Activated CD4-positive, alpha-beta T cell treated with anti-CD3 and anti-CD28 coated beads for 48 hours (primary cell): Measurements from ENCODE around the gene SLC7A4.

Source experiments
- DNase-seq: peaks from one replicate; pipeline ENCODE4 v3.0.0-alpha.2; 2020

Gene SLC7A4

GRCh38 chr22:20983081-20983771, 49.1 kb downstream of the SLC7A4 start:
- DNase-seq = no peak

- DNase-seq = no peak
Observed at GRCh38 chr22:20982563-20982882, 49.8 kb downstream of the SLC7A4 start.

GRCh38 chr22:20981787-20982562, 50.4 kb downstream of the SLC7A4 start, which contains the start of gene LZTR1:
Gene LZTR1, plus strand, starts transcription at chr22:20982297. Its CDS starts 75 bp downstream, at chr22:20982372.
- DNase-seq = peak; percentile 80

DNA sequence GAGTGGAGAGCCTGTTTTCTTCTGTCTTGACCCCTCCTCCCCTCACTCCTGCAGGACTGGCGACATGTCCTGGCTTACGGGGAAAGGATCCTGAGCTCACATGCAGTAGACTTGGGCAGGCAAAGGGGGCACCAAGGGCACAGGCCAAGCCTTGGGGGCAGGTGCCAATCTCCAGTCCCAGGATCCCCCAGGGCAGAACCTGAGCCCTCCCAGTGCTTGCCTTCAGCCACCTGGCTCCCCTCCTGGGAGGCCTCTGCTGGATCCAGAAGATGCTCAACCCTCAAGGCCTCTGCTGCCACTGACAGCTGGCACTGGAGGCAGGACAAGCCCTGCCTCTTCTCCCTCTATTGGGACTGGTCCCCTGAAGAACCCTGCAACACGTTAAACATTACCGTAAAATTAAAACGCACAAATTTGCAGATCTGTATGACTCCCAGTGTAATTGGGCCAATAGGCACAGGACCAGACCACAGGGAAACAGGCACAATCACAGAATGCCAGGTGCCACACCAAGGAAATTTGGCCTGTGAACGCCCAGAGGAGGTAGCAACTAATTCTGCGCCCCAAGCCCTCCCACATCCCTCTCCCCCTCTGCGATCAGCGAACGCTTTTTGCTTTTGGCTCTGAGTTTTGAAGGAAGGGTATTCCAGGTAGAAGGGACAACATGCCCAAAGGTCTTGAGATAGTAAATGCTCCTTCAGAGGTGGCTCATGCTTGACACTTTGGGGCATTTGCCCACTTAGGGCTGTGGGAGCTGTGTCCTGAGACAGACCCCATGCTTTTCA, 51.2 kb downstream of the SLC7A4 start:
- DNase-seq = no peak

- DNase-seq = no peak
Observed at GRCh38 chr22:20980523-20980922, 51.8 kb downstream of the SLC7A4 start.

- DNase-seq = no peak
Observed at GRCh38 chr22:20979940-20980453, 52.4 kb downstream of the SLC7A4 start.

- DNase-seq = peak; percentile 85
Observed at GRCh38 chr22:20979243-20979809, 53.0 kb downstream of the SLC7A4 start.
